Mesenteric fat pad (tissue), 1 donor: ENCODE data around the gene TALDO1. TPM values are rescaled to one million over a fixed set of nuclear protein-coding genes. Genes with fewer than 3 reads are reported as not detected.

Experiments used
- DNase-seq: peaks from one replicate; pipeline ENCODE4 v3.0.0-alpha.2; 2020; ENCODE audit warnings: low spot score
- total RNA-seq: library from RNA; stranded (reverse); fragmentation: NEBNext Ultra II Directional; extraction: Animal tissue kit (Norgen Biotek cat#: 25700); gene quantifications from one replicate; pipeline ENCODE4 v1.2.1, GENCODE V29; 2021
- donor health status: DM: yes; HTN: yes; CAD: no.

Gene TALDO1
- total RNA-seq, 1 donor from 2014 or later, result 277 TPM

- no peak for DNase-seq
Measured at GRCh38 chr11:714436-714835, 32.8 kb upstream of the TALDO1 start.

- no peak for DNase-seq
Measured at GRCh38 chr11:719214-720016, 27.8 kb upstream of the TALDO1 start.

DNA sequence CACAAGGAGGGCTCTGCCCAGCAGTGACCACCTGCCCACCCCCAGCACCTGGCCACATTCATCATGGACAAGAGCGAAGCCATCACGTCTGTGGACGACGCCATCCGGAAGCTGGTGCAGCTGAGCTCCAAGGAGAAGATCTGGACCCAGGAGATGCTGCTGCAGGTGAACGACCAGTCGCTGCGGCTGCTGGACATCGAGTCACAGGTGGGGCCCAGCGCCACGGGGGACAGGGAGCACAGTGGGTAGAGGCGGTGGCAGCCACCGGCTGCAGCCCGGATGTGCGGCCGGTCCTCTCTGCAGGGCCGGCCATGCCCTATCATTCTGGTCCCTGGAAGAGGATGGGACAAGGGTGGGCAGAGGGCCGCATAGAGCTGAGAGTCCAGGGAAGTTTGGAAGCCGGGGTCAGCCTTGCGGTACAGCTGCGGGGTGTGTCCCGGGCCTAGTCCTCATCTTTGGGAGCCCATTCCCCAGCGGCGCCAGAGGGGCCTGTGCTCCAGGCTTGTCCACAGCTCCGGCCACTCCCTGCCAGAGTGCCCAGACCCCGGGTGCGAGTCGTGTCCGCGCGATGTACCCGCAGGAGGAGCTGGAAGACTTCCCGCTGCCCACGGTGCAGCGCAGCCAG lies 27.1 kb upstream of the TALDO1 start:
- no peak for DNase-seq

GRCh38 chr11:720642-721246 lies 26.5 kb upstream of the TALDO1 start:
- DNase-seq, result no peak

GRCh38 chr11:721247-721740 lies 26.0 kb upstream of the TALDO1 start:
- DNase-seq, result no peak

DNA sequence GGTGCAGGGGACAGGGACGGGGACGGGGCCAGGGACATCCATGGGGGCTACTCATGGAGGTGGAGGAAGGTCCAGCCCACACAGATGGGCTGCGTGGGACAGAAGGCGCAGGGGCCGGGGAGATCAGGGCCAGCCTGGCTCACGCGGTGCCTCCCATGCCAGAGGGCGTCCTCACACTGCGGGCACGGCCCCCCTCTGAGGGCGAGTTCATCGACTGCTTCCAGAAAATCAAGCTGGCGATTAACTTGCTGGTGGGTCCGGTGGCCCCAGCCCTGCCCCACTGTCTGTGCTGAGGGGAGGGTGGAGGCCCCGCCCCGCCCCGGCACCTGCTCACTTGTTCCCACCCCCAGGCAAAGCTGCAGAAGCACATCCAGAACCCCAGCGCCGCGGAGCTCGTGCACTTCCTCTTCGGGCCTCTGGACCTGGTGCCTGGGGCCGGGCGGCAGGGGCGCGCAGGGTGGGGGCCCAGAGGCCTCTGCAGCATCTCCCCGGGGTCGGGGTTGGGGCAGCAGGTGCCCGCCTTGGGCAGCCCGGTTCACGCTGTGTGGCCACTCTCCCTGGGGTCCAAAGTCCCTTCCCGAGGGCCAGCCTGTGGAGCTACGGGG lies 25.4 kb upstream of the TALDO1 start:
- no peak for DNase-seq

GRCh38 chr11:722346-722811 lies 24.9 kb upstream of the TALDO1 start:
- DNase-seq, result no peak

DNA sequence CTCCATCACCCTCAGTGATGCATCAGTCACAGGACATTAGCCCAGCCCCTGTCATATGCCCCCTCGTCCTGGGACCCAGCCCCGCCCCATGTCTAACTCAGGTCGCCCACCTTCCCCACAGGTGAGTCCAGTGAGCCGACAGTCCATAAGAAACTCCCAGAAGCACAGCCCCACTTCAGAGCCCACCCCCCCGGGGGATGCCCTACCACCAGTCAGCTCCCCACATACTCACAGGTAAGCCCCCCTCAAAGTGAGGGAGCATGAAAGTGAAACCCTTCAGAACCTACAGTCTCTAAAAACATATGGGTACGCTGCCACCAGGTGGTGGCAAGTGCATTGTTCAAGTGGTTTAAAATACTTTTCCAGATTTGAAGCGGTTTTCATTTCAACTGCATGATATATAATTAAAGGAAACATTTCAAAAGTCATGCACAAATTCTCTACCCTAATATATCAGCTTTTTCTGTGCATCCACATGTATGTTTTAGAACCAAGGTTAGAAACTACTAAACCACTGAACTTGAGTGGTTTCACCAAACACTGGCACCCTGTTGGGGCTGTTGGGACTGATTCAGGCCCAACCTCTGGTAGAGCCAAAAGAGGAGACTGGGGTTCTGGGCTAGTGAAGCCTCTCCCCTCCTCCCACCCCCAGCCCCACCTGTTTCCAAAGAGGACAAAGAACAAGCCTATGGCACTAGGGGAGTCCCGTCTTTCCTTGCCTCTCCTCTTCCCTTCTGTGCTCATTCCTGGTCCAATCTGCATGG lies 24.0 kb upstream of the TALDO1 start:
- no peak for DNase-seq

GRCh38 chr11:724049-724777 lies 23.1 kb upstream of the TALDO1 start:
- DNase-seq, result no peak

DNA sequence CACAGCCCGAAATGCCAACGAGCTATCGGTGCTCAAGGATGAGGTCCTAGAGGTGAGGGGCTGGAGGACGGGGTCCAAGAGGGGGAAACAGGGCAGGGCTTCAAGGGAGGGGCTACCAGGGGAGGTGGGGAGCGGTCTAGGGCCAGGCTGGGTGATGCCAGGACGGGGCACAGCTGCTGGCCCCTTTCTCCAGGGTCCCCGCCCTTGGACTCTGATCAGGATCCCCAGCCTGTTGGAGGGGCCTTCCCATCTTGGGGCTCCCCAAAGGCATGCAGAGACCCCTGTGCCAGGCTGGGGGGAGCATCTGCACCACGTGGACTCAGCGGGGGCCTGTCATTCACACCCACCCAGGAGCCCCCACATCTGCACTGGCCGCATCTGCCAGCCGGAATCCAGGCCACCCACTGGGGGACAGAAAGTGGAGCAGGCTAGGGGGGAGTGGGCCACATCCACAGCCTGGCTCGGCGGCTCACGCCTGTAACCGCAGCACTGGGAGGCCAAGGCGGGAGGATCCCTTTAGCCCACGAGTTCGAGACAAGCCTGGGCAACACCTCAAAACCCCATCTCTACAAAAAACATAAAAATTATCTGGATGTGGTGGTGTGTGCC lies 22.4 kb upstream of the TALDO1 start:
- no peak for DNase-seq

- no peak for DNase-seq
Measured at GRCh38 chr11:725624-726202, 21.6 kb upstream of the TALDO1 start.

- no peak for DNase-seq
Measured at GRCh38 chr11:726278-727220, 20.7 kb upstream of the TALDO1 start.

DNA sequence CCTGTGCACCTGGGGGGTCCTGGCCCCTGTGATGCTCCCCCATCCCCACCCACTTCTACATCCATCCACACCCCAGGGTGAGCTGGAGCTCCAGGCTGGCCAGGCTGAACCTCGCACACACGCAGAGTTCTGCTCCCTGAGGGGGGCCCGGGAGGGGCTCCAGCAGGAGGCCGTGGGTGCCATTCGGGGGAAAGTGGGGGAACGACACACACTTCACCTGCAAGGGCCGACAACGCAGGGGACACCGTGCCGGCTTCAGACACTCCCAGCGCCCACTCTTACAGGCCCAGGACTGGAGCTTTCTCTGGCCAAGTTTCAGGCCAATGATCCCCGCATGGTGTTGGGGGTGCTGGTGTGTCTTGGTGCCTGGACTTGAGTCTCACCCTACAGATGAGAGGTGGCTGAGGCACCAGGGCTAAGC lies 20.0 kb upstream of the TALDO1 start:
- no peak for DNase-seq

DNA sequence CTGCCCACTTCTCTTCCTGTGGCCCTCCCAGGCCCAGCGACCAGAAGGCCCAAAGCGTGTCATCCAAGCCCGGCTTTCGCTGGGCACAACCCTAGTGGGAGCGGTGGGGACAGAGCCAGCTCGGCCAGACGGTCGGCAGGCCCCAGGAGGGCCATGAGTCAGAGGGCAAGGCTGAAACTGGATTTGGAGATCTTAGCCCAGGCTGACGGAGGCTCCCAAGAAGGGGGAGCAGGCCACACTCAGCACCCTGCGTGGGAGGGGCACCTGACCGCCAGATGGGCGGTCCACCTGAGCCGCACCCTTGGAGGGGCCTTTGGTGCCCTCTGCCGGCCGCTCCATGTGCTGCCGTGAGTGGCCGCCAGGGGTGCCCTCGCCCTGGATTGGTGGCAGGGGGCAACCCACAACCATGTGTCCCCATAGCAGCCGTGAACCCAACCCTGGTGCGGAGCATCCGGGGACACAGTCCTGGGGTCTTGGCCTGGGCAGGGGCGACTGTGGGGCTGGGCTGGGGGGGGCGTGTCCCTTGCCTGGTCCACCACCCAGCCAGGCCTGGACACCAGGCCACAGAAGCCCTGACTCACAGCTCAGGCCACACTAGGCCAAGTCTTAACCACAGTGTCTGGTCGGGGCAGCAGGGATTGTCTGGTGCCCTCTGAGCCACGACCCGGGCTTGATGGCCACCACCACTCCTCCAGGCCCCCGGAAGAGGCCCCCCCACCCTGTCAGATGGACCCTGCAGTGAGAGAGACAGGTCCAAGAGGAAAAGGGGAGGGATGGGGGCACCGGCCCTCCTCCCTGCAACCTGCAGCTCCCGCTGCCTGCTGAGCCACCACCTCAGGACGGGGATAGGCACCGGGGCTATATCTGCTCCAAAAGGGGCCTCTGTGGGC lies 19.2 kb upstream of the TALDO1 start:
- DNase-seq, result peak; percentile 93

- DNase-seq, result no peak
Measured at GRCh38 chr11:728901-729491, 18.3 kb upstream of the TALDO1 start.

GRCh38 chr11:729492-730074 lies 17.7 kb upstream of the TALDO1 start:
- no peak for DNase-seq

GRCh38 chr11:733072-733471 lies 14.2 kb upstream of the TALDO1 start:
- DNase-seq, result no peak
